ENCODE results near the gene LRP11. TPM values are rescaled to one million over a fixed set of nuclear protein-coding genes. Genes with fewer than 3 reads are reported as not detected.

LRP11 gene
- total RNA-seq, 1 experiment from 2014 or later = 17.7 TPM

DNA sequence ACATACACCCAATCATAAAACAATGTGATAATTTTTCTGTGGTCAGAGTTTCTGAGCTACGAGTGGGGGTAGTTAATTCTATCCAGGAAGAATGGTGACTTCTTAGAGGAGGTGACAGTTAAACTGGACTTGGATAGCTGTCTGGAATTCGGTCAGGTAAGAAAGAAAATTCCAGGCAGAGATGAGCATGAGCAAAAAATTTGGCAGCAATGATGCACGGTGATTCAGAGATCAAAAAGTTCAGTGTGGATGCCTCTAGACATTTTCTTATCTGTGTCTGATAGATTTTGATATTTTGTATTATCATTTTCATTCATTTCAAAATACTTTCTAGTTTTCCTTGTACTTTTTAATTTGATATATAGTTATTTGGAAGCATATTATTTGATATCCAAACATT is 21.7 kb upstream of the LRP11 start:
- H3K4me1 ChIP-seq = no peaks in the 10 kb centered on the region
- H3K4me3 ChIP-seq (ENCODE audit: low read depth, low read length) = no peak overlapping the region
- BruUV-seq (replicated peaks) = no TSS peak
- no peaks in the 10 kb centered on the region for H3K9me3 ChIP-seq
- ChIA-PET CTCF (no interaction called here), POLR2A (no interaction called here)
- no peak for DNase-seq
- Mint-ChIP-seq H3K9me3 (ENCODE audit: unreplicated experiment) (no peaks in the 10 kb centered on the region), H3K36me3 (ENCODE audit: insufficient read depth, unreplicated experiment) (no peaks in the 10 kb centered on the region), H3K4me3 (ENCODE audit: unreplicated experiment) (no peak overlapping the region), H3K27me3 (ENCODE audit: insufficient read depth, unreplicated experiment) (peaks cover 8% of the 10 kb centered on the region), H3K27ac (ENCODE audit: unreplicated experiment) (no peak overlapping the region), H3K4me1 (ENCODE audit: low read depth, unreplicated experiment) (no peaks in the 10 kb centered on the region)
- TF ChIP-seq, protein P1, sequence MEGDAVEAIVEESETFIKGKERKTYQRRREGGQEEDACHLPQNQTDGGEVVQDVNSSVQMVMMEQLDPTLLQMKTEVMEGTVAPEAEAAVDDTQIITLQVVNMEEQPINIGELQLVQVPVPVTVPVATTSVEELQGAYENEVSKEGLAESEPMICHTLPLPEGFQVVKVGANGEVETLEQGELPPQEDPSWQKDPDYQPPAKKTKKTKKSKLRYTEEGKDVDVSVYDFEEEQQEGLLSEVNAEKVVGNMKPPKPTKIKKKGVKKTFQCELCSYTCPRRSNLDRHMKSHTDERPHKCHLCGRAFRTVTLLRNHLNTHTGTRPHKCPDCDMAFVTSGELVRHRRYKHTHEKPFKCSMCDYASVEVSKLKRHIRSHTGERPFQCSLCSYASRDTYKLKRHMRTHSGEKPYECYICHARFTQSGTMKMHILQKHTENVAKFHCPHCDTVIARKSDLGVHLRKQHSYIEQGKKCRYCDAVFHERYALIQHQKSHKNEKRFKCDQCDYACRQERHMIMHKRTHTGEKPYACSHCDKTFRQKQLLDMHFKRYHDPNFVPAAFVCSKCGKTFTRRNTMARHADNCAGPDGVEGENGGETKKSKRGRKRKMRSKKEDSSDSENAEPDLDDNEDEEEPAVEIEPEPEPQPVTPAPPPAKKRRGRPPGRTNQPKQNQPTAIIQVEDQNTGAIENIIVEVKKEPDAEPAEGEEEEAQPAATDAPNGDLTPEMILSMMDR (IDR thresholded peaks at IDR 0.05; ENCODE audit: insufficient read depth in 1 of 2, low read depth in 1 of 2, low read length in 1 of 2, severe bottlenecking in 1 of 2, unreplicated experiment in 1 of 2) = no peak
- H3K36me3 ChIP-seq (ENCODE audit: control insufficient read depth, insufficient read depth, low read length) = no peaks in the 10 kb centered on the region
- no peaks in the 10 kb centered on the region for H3K27me3 ChIP-seq (replicated peaks; ENCODE audit: control insufficient read depth, insufficient read depth, low read length)
- intact Hi-C loops (cut with micrococcal nuclease; ENCODE audit: unreplicated experiment) = no loop called here

DNA sequence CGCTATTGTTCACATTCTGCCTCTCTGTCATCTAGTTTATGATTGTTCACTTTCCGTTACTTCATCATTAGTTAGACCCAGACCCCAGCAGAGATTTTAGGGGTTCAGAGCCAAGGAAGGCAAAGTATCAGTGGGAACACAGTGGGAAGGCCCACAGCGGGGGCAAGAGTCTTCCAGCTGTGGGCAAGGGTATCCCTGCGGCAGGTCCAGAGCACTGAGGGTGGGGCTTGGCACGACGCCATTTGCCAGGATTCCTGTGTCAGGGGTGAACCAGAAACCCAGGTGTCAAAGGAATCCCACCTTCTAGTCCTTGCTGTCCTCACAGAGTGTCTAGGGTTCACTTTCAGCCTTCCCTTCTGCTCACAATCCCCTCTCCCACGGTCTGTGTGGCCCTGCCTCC is 20.5 kb upstream of the LRP11 start:
- no peak for DNase-seq
- intact Hi-C loops (cut with micrococcal nuclease; ENCODE audit: unreplicated experiment) = loop anchor here (5.0 kb wide), 1 partner anchor 38 kb away; the partner anchor contains the start of gene RAET1G
- H3K4me1 ChIP-seq = no peaks in the 10 kb centered on the region
- TF ChIP-seq, protein P1 (IDR thresholded peaks at IDR 0.05; ENCODE audit: insufficient read depth in 1 of 2, low read depth in 1 of 2, low read length in 1 of 2, severe bottlenecking in 1 of 2, unreplicated experiment in 1 of 2) = no peak
- CTCF ChIA-PET = no interaction called here
- H3K9me3 ChIP-seq = no peaks in the 10 kb centered on the region
- no peak overlapping the region for H3K27ac Mint-ChIP-seq (ENCODE audit: unreplicated experiment)
- no peaks in the 10 kb centered on the region for H3K36me3 ChIP-seq (ENCODE audit: control insufficient read depth, insufficient read depth, low read length)
- no peaks in the 10 kb centered on the region for H3K9me3 Mint-ChIP-seq (ENCODE audit: unreplicated experiment)
- no TSS peak for BruUV-seq (replicated peaks)
- H3K27me3 Mint-ChIP-seq (ENCODE audit: insufficient read depth, unreplicated experiment) = peaks cover 7% of the 10 kb centered on the region
- H3K36me3 Mint-ChIP-seq (ENCODE audit: insufficient read depth, unreplicated experiment) = no peaks in the 10 kb centered on the region
- no peaks in the 10 kb centered on the region for H3K27me3 ChIP-seq (replicated peaks; ENCODE audit: control insufficient read depth, insufficient read depth, low read length)
- no peak overlapping the region for H3K4me3 ChIP-seq (ENCODE audit: low read depth, low read length)
- POLR2A ChIA-PET = no interaction called here
- H3K4me3 Mint-ChIP-seq (ENCODE audit: unreplicated experiment) = no peak overlapping the region
- H3K4me1 Mint-ChIP-seq (ENCODE audit: low read depth, unreplicated experiment) = no peaks in the 10 kb centered on the region

- H3K36me3 ChIP-seq (ENCODE audit: control insufficient read depth, insufficient read depth, low read length) = no peaks in the 10 kb centered on the region
- H3K9me3 ChIP-seq = no peaks in the 10 kb centered on the region
- Mint-ChIP-seq H3K27ac (ENCODE audit: unreplicated experiment) (no peak overlapping the region), H3K9me3 (ENCODE audit: unreplicated experiment) (no peaks in the 10 kb centered on the region), H3K27me3 (ENCODE audit: insufficient read depth, unreplicated experiment) (peaks cover 7% of the 10 kb centered on the region), H3K36me3 (ENCODE audit: insufficient read depth, unreplicated experiment) (no peaks in the 10 kb centered on the region), H3K4me3 (ENCODE audit: unreplicated experiment) (no peak overlapping the region), H3K4me1 (ENCODE audit: low read depth, unreplicated experiment) (no peaks in the 10 kb centered on the region)
- no TSS peak for BruUV-seq (replicated peaks)
- intact Hi-C loops (cut with micrococcal nuclease; ENCODE audit: unreplicated experiment) = loop anchor here (5.0 kb wide), 1 partner anchor 38 kb away; the partner anchor contains the start of gene RAET1G
- CTCF ChIA-PET = no interaction called here
- no peaks in the 10 kb centered on the region for H3K4me1 ChIP-seq
- POLR2A ChIA-PET = no interaction called here
- H3K27me3 ChIP-seq (replicated peaks; ENCODE audit: control insufficient read depth, insufficient read depth, low read length) = no peaks in the 10 kb centered on the region
- TF ChIP-seq, protein P1 (IDR thresholded peaks at IDR 0.05; ENCODE audit: insufficient read depth in 1 of 2, low read depth in 1 of 2, low read length in 1 of 2, severe bottlenecking in 1 of 2, unreplicated experiment in 1 of 2) = no peak
- no peak overlapping the region for H3K4me3 ChIP-seq (ENCODE audit: low read depth, low read length)
- DNase-seq = no peak
These were observed 20.1 kb upstream of the LRP11 start for GRCh38 chr6:149884215-149884614.
